OCI-LY7 (cell line): ENCODE data around the gene KCNMA1.

Source experiments
- EZH2phosphoT487 ChIP-seq: fragments of 200-600 bp; sonication (generic); IDR thresholded peaks from 2 replicates; pipeline ENCODE4 v1.6.1; 2018; ENCODE audit warnings: low read depth, borderline replicate concordance, mild to moderate bottlenecking, mixed run types, antibody characterized with exemption, low read length, moderate library complexity, mixed read lengths
- TF ChIP-seq, protein P1 (sequence below): fragments of 200-600 bp; sonication (generic); conservative IDR thresholded peaks from 2 replicates; pipeline ENCODE4 v1.5.1; 2014; ENCODE audit warnings: mild to moderate bottlenecking, antibody characterized with exemption, low read length, moderate library complexity, mixed read lengths

DNA sequence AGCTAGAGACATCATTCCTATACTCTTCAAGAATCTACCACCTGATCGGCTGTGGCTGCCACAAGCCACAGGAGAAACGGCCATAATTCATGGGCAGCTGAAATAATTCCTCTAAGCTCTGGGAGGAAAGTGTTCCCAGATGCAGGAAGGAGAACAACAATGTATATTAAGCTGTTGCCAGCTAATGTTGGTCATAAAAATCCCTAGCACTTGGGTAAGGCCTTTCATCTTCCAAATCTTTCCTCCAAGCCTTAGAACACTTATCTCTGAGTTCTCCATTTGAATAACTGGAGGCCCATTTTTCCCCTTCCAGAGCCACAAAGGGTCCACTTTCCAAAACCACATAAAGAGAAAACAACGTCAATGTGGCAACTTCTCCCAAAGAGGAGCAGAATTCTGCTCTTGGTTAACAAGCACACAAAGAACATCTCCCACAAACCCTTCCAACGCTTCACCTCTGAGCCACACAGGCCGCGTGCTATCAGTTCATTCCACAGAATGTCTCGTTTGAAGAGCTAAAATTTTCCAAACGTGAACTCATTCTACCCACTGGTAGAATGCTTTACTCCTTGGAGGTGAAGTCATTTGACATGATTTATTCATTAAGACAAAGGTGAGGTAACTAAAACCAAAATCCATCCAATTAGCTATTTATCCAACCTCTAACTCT, 11.2 kb downstream of the KCNMA1 start:
- TF ChIP-seq, protein P1, sequence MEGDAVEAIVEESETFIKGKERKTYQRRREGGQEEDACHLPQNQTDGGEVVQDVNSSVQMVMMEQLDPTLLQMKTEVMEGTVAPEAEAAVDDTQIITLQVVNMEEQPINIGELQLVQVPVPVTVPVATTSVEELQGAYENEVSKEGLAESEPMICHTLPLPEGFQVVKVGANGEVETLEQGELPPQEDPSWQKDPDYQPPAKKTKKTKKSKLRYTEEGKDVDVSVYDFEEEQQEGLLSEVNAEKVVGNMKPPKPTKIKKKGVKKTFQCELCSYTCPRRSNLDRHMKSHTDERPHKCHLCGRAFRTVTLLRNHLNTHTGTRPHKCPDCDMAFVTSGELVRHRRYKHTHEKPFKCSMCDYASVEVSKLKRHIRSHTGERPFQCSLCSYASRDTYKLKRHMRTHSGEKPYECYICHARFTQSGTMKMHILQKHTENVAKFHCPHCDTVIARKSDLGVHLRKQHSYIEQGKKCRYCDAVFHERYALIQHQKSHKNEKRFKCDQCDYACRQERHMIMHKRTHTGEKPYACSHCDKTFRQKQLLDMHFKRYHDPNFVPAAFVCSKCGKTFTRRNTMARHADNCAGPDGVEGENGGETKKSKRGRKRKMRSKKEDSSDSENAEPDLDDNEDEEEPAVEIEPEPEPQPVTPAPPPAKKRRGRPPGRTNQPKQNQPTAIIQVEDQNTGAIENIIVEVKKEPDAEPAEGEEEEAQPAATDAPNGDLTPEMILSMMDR = no peak
- no peak for TF ChIP-seq EZH2phosphoT487
